Loucy (cell line): ENCODE measurements around the gene TCF7L2.

Experiments used
- H2AFZ ChIP-seq: fragments of 200-600 bp; sonication (generic); 2 replicates; pipeline ENCODE4 v1.6.0; 2016; ENCODE audit warnings: antibody characterized with exemption, mild to moderate bottlenecking, low read length, moderate library complexity
- H3F3A ChIP-seq: fragments of 200-600 bp; 2 replicates; pipeline ENCODE4 v1.6.0; 2016; ENCODE audit warnings: antibody characterized with exemption, low read depth, mild to moderate bottlenecking
- H3K27me3 ChIP-seq: fragments of 200-600 bp; sonication (generic); 2 replicates; pipeline ENCODE4 v1.6.1; 2014; ENCODE audit warnings: low read length, mild to moderate bottlenecking; ENCODE audit not compliant: insufficient read depth, poor library complexity, severe bottlenecking
- H3K36me3 ChIP-seq: fragments of 200-600 bp; sonication (generic); 2 replicates; pipeline ENCODE4 v1.6.1; 2016; ENCODE audit warnings: low read length; ENCODE audit not compliant: insufficient read depth
- H3K4me1 ChIP-seq: fragments of 200-600 bp; sonication (generic); 2 replicates; pipeline ENCODE4 v1.5.1; 2014; ENCODE audit warnings: low read length, mild to moderate bottlenecking; ENCODE audit not compliant: insufficient read depth, poor library complexity, severe bottlenecking
- H3K4me2 ChIP-seq: fragments of 200-600 bp; sonication (generic); 2 replicates; pipeline ENCODE4 v1.6.0; 2014; ENCODE audit warnings: antibody characterized with exemption, low read length, low read depth, mild to moderate bottlenecking; ENCODE audit not compliant: poor library complexity, severe bottlenecking
- H3K4me3 ChIP-seq: fragments of 200-600 bp; sonication (generic); 2 replicates; pipeline ENCODE4 v1.5.1; 2014; ENCODE audit warnings: low read length, mild to moderate bottlenecking, mixed read lengths; ENCODE audit not compliant: poor library complexity, severe bottlenecking
- H3K79me2 ChIP-seq: fragments of 200-600 bp; sonication (generic); 2 replicates; pipeline ENCODE4 v1.6.1; 2014; ENCODE audit warnings: low read length; ENCODE audit not compliant: insufficient read depth
- H3K9ac ChIP-seq: fragments of 200-600 bp; sonication (generic); 2 replicates; pipeline ENCODE4 v1.6.0; 2014; ENCODE audit warnings: mild to moderate bottlenecking, low read depth, low read length, moderate library complexity; ENCODE audit not compliant: poor library complexity, severe bottlenecking
- H3K9me2 ChIP-seq: fragments of 200-600 bp; sonication (generic); replicated peaks from 2 replicates; pipeline ENCODE4 v1.6.1; 2016; ENCODE audit warnings: low read depth, low read length, mixed read lengths
- H3K9me3 ChIP-seq: fragments of 200-600 bp; sonication (generic); 2 replicates; pipeline ENCODE4 v1.6.1; 2014; ENCODE audit warnings: mild to moderate bottlenecking, antibody characterized with exemption, low read length, low read depth; ENCODE audit not compliant: insufficient read depth
- H4K20me1 ChIP-seq: fragments of 200-600 bp; sonication (generic); 2 replicates; pipeline ENCODE4 v1.6.0; 2014; ENCODE audit warnings: antibody characterized with exemption, low read length, mild to moderate bottlenecking; ENCODE audit not compliant: insufficient read depth, poor library complexity, severe bottlenecking
- EZH2phosphoT487 ChIP-seq: fragments of 200-600 bp; IDR thresholded peaks from 2 replicates; pipeline ENCODE4 v1.6.1; 2018; ENCODE audit warnings: antibody characterized with exemption, mild to moderate bottlenecking, moderate library complexity, borderline replicate concordance
- TF ChIP-seq, protein P1 (sequence below): fragments of 200-600 bp; sonication (generic); conservative IDR thresholded peaks from 2 replicates; pipeline ENCODE4 v1.5.1; 2014; ENCODE audit warnings: mild to moderate bottlenecking, antibody characterized with exemption, low read length

TCF7L2 gene

DNA sequence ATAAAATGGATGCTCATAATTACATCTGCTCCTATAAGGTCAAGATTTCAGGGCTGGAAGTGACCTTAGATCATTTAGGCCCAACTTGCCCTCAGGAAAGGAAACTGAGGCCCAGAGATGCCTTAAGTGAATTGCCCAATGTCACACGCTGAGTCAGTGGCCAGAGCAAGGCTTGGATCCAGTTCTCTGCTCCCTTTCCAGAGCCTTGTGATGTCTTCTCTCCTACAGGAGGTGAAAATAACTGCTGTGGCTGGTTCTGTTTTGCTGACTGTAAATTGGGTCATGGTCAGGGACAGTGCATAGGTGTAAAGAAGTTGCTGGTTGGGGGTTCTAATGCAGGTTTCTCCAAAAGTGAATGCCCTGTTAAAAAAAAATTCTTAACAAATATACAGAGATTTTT is 91.3 kb downstream of the TCF7L2 start:
- Histone ChIP-seq H3K36me3 (peaks cover 8% of the 10 kb centered on the region; the same call in 1 of the 2 replicates), H4K20me1 (no peaks in the 10 kb centered on the region), H3K4me1 (no peaks in the 10 kb centered on the region), H3K9me2 (no peaks in the 10 kb centered on the region), H2AFZ (no peak overlapping the region), H3K79me2 (no peaks in the 10 kb centered on the region), H3K27me3 (no peaks in the 10 kb centered on the region), H3F3A (no peaks in the 10 kb centered on the region), H3K4me3 (no peak overlapping the region), H3K4me2 (no peak overlapping the region), H3K9me3 (no peaks in the 10 kb centered on the region), H3K9ac (no peak overlapping the region)
- TF ChIP-seq, protein P1, sequence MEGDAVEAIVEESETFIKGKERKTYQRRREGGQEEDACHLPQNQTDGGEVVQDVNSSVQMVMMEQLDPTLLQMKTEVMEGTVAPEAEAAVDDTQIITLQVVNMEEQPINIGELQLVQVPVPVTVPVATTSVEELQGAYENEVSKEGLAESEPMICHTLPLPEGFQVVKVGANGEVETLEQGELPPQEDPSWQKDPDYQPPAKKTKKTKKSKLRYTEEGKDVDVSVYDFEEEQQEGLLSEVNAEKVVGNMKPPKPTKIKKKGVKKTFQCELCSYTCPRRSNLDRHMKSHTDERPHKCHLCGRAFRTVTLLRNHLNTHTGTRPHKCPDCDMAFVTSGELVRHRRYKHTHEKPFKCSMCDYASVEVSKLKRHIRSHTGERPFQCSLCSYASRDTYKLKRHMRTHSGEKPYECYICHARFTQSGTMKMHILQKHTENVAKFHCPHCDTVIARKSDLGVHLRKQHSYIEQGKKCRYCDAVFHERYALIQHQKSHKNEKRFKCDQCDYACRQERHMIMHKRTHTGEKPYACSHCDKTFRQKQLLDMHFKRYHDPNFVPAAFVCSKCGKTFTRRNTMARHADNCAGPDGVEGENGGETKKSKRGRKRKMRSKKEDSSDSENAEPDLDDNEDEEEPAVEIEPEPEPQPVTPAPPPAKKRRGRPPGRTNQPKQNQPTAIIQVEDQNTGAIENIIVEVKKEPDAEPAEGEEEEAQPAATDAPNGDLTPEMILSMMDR, result no peak
- no peak for TF ChIP-seq EZH2phosphoT487

GRCh38 chr10:113041841-113042750 is 92.0 kb downstream of the TCF7L2 start:
- peaks cover 8% of the 10 kb centered on the region; the same call in 1 of the 2 replicates for H3K36me3 ChIP-seq
- no peaks in the 10 kb centered on the region for H3K79me2 ChIP-seq
- H3K4me2 ChIP-seq, result no peak overlapping the region

GRCh38 chr10:113042868-113043267 is 92.8 kb downstream of the TCF7L2 start:
- H2AFZ ChIP-seq, result no peak overlapping the region
- H3K4me3 ChIP-seq, result no peak overlapping the region
- H4K20me1 ChIP-seq, result no peaks in the 10 kb centered on the region
- TF ChIP-seq, protein P1, result no peak
- no peak for TF ChIP-seq EZH2phosphoT487
- no peaks in the 10 kb centered on the region for H3K79me2 ChIP-seq
- H3K9me3 ChIP-seq, result no peaks in the 10 kb centered on the region
- no peaks in the 10 kb centered on the region for H3F3A ChIP-seq
- H3K9ac ChIP-seq, result no peak overlapping the region
- H3K27me3 ChIP-seq, result no peaks in the 10 kb centered on the region
- H3K4me2 ChIP-seq, result no peak overlapping the region
- H3K36me3 ChIP-seq, result peaks cover 8% of the 10 kb centered on the region; the same call in 1 of the 2 replicates
- H3K4me1 ChIP-seq, result no peaks in the 10 kb centered on the region
- no peaks in the 10 kb centered on the region for H3K9me2 ChIP-seq

More at GRCh38 chr10:113041841-113042750, 92.0 kb downstream of the TCF7L2 start:
- TF ChIP-seq EZH2phosphoT487, result no peak
- TF ChIP-seq, protein P1, result no peak
- H3K4me1 ChIP-seq, result no peaks in the 10 kb centered on the region
- H3K27me3 ChIP-seq, result no peaks in the 10 kb centered on the region
- H3K9ac ChIP-seq, result no peak overlapping the region
- no peak overlapping the region for H3K4me3 ChIP-seq
- H4K20me1 ChIP-seq, result no peaks in the 10 kb centered on the region
- H3K9me2 ChIP-seq, result no peaks in the 10 kb centered on the region
- H3F3A ChIP-seq, result no peaks in the 10 kb centered on the region
- no peaks in the 10 kb centered on the region for H3K9me3 ChIP-seq
- no peak overlapping the region for H2AFZ ChIP-seq
